Nephron (organoid): Measurements from ENCODE around the gene CERS5.

Experiments used
- H3K27ac Mint-ChIP-seq, 3 experiments: 2 replicates each; pipeline ENCODE4 v1.8.0; 2020; ENCODE audit warnings: mixed read lengths in 3 of 3, mild to moderate bottlenecking in 2 of 3, moderate library complexity in 1 of 3
- H3K27me3 Mint-ChIP-seq: 2 replicates; pipeline ENCODE4 v1.8.0; 2021; ENCODE audit warnings: low read depth, mild to moderate bottlenecking, moderate library complexity, mixed read lengths
- H3K36me3 Mint-ChIP-seq: 2 replicates; pipeline ENCODE4 v1.8.0; 2020; ENCODE audit warnings: low read depth, mixed read lengths
- H3K4me1 Mint-ChIP-seq: 2 replicates; pipeline ENCODE4 v1.8.0; 2020; ENCODE audit warnings: mixed read lengths
- H3K4me3 Mint-ChIP-seq, 3 experiments: 2 replicates each; pipeline ENCODE4 v1.8.0; 2020; ENCODE audit warnings: mild to moderate bottlenecking in 3 of 3, mixed read lengths in 3 of 3, moderate library complexity in 2 of 3
- H3K9me3 Mint-ChIP-seq: 2 replicates; pipeline ENCODE4 v1.8.0; 2020; ENCODE audit warnings: mixed read lengths
- CTCF ChIP-seq, 3 experiments: fragments of 200-600 bp; sonication (generic); IDR thresholded peaks; one replicate each; pipeline ENCODE4 v1.5.0; 2021; ENCODE audit warnings: antibody characterized with exemption in 3 of 3; ENCODE audit not compliant: unreplicated experiment in 3 of 3

Gene CERS5

GRCh38 chr12:50186681-50187080 lies 19.5 kb upstream of the CERS5 start:
- no peak for TF ChIP-seq CTCF (IDR thresholded peaks at IDR 0.05; ENCODE audit: unreplicated experiment in 3 of 3)
- Mint-ChIP-seq H3K9me3 (no peaks in the 10 kb centered on the region), H3K27me3 (no peaks in the 10 kb centered on the region), H3K27ac (peak overlapping the region; percentile 78 to 88 (median 85)), H3K4me3 (no peak overlapping the region), H3K36me3 (peaks cover 13% of the 10 kb centered on the region), H3K4me1 (peaks cover 53% of the 10 kb centered on the region)

- Mint-ChIP-seq H3K27me3 (no peaks in the 10 kb centered on the region), H3K9me3 (no peaks in the 10 kb centered on the region), H3K36me3 (peaks cover 17% of the 10 kb centered on the region), H3K27ac (peak overlapping the region; percentile 78 to 88 (median 85)), H3K4me1 (peaks cover 53% of the 10 kb centered on the region), H3K4me3 (peak overlapping the region in 1 of 3 experiments; percentile 20)
- no peak for TF ChIP-seq CTCF (IDR thresholded peaks at IDR 0.05; ENCODE audit: unreplicated experiment in 3 of 3)
Measured at GRCh38 chr12:50185970-50186663, 18.9 kb upstream of the CERS5 start.

- Mint-ChIP-seq H3K9me3 (no peaks in the 10 kb centered on the region), H3K4me3 (peak overlapping the region in 1 of 3 experiments; percentile 10), H3K36me3 (peaks cover 16% of the 10 kb centered on the region), H3K4me1 (peaks cover 53% of the 10 kb centered on the region), H3K27me3 (no peaks in the 10 kb centered on the region), H3K27ac (peak overlapping the region; percentile 78 to 88 (median 85))
- no peak for TF ChIP-seq CTCF (IDR thresholded peaks at IDR 0.05; ENCODE audit: unreplicated experiment in 3 of 3)
Measured at GRCh38 chr12:50185301-50185895, 18.2 kb upstream of the CERS5 start.

GRCh38 chr12:50184261-50184660 lies 17.1 kb upstream of the CERS5 start:
- peaks cover 52% of the 10 kb centered on the region for H3K4me1 Mint-ChIP-seq
- H3K36me3 Mint-ChIP-seq = peaks cover 15% of the 10 kb centered on the region
- peak overlapping the region in 2 of 3 experiments; percentile 37 to 44 for H3K27ac Mint-ChIP-seq
- H3K27me3 Mint-ChIP-seq = no peaks in the 10 kb centered on the region
- TF ChIP-seq CTCF (IDR thresholded peaks at IDR 0.05; ENCODE audit: unreplicated experiment in 3 of 3) = no peak
- H3K9me3 Mint-ChIP-seq = no peaks in the 10 kb centered on the region
- H3K4me3 Mint-ChIP-seq = no peak overlapping the region

GRCh38 chr12:50182461-50182860 lies 15.3 kb upstream of the CERS5 start:
- Mint-ChIP-seq H3K4me1 (peaks cover 34% of the 10 kb centered on the region), H3K4me3 (no peak overlapping the region), H3K27ac (peak overlapping the region in 2 of 3 experiments; percentile 52 to 53), H3K27me3 (no peaks in the 10 kb centered on the region), H3K36me3 (peaks cover 21% of the 10 kb centered on the region), H3K9me3 (no peaks in the 10 kb centered on the region)
- no peak for TF ChIP-seq CTCF (IDR thresholded peaks at IDR 0.05; ENCODE audit: unreplicated experiment in 3 of 3)
